Skeletal muscle satellite cell (primary cell): ENCODE data around the gene GHRH.

Source experiments
- H3K27me3 ChIP-seq: 2 replicates; pipeline ENCODE4 v1.7.0; 2013; ENCODE audit warnings: low read length; ENCODE audit not compliant: control insufficient read depth, insufficient read depth
- H3K36me3 ChIP-seq: 2 replicates; pipeline ENCODE4 v1.7.0; 2013; ENCODE audit warnings: mild to moderate bottlenecking, control low read depth, low read length; ENCODE audit not compliant: insufficient read depth
- H3K4me1 ChIP-seq: 2 replicates; pipeline ENCODE4 v1.7.0; 2013; ENCODE audit warnings: low read length; ENCODE audit not compliant: control insufficient read depth, insufficient read depth
- H3K4me2 ChIP-seq: 2 replicates; pipeline ENCODE4 v1.7.0; 2013; ENCODE audit warnings: mild to moderate bottlenecking, low read length
- H3K4me3 ChIP-seq: 2 replicates; pipeline ENCODE4 v1.7.0; 2013; ENCODE audit warnings: low read length
- H3K9ac ChIP-seq: 2 replicates; pipeline ENCODE4 v1.7.0; 2013; ENCODE audit warnings: mild to moderate bottlenecking, low read depth, low read length, moderate library complexity
- H3K9me3 ChIP-seq: replicated peaks from 2 replicates; pipeline ENCODE4 v1.7.0; 2013; ENCODE audit warnings: mild to moderate bottlenecking, control low read depth, low read length

GHRH gene

DNA sequence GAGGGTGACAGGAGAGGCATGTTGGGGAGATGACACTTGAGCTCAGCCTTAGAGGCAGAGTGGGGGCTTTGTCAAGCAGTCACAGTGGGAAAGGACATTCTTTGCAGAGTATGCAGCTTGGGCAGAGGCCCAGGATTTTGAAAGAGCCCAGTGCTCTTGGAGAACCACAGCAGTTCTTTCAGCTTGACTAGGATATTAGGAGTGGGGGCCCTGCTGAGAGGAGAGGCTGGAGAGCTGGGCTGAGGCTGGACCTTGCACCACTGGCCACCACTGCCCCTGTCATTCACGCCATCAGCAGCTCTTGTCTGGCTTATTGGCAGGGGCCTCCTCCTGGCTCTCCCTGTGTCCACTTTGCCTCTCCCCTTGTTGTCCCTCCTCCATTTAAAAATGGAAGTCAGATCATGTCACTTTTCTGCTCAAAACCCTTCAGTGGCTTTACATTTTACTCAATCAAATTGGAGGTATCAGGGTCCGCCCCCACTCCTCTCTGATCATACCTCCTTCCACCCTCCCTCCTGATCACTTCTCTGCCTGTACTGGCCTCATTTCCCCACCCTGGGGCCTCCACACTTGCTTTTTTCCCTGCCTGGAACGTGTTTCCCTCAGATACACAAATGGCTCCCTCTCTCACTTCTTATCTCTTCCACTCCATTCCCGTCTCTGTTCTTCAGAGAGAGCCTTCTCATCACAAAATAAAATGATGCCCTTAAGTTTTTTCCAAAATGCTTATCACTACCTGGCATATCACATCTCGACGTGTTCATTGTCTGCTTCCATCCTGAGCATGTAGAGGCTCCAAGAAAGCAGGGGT, 38.3 kb upstream of the GHRH start:
- Histone ChIP-seq H3K27me3 (no peaks in the 10 kb centered on the region), H3K9me3 (no peaks in the 10 kb centered on the region), H3K4me1 (peaks cover 38% of the 10 kb centered on the region), H3K36me3 (peaks cover 39% of the 10 kb centered on the region), H3K9ac (no peak overlapping the region), H3K4me3 (no peak overlapping the region), H3K4me2 (no peak overlapping the region)

DNA sequence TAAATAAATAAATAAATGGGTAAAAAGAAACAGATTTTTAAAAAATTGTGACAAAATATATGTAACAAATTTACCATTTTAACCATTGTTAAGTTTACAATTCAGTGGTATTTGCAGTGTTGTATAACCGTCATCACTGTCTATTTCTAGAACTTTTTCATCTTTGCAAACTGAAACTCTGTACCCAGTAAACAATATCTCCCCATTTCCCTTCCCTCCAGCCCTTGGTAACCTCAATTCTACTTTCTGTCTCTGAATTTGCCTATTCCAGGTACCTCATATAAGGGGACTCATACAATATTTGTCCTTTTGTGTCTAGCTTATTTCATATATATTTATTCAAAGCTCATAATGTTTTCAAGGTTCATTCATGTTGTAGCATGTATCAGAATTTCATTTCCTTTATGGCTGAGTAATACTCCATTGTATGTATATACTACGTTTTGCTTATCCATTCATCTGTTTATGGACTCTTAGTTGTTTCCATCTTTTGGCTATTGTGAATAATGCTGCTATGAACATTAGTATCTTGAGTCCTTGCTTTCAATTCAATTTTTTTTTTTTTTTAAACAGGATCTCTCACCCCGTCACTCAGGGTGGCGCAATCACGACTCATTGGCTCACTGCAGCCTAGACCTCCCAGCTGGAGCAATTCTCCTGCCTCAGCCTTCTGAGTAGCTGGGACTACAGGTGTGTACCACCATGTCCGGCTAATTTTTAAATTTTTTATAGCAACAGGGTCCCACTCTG, 36.8 kb upstream of the GHRH start:
- Histone ChIP-seq H3K36me3 (peaks cover 32% of the 10 kb centered on the region), H3K9me3 (no peaks in the 10 kb centered on the region), H3K27me3 (no peaks in the 10 kb centered on the region), H3K4me1 (peaks cover 53% of the 10 kb centered on the region), H3K4me3 (no peak overlapping the region), H3K9ac (no peak overlapping the region), H3K4me2 (no peak overlapping the region)

DNA sequence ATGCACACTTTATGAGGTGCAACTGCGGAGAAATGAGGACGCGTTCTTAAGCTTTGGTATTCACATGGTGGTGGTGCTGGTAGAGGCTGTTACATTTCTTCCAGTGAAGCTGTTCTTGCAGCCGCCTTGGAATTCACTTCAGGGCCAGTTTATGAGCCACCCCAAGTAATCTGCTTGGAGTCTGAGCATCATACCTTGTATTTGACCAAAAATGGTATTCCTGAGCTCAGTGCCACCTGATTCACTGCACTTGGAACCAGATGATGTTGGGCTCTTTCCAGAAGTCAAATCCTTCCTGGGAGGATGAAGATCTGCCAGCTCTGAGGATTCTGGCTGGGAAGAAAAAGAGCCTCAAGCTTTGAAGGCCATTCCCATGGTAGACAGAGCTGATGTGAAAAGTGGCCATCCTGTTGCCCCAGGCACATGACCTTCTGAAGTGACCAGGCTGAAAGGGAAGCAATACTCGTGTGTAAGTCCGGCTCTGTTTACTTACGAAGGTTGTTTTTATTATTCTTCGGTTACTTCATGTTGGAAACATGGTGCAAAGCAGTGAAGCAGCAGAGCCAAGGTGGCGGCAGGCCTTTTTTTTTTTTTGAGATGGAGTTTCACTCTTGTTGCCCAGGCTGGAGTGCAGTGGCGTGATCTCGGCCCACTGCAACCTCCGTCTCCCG, 35.6 kb upstream of the GHRH start:
- no peak overlapping the region for H3K9ac ChIP-seq
- H3K9me3 ChIP-seq, result no peaks in the 10 kb centered on the region
- H3K36me3 ChIP-seq, result peaks cover 28% of the 10 kb centered on the region
- H3K4me1 ChIP-seq, result peaks cover 53% of the 10 kb centered on the region
- no peak overlapping the region for H3K4me2 ChIP-seq
- no peaks in the 10 kb centered on the region for H3K27me3 ChIP-seq
- H3K4me3 ChIP-seq, result no peak overlapping the region

DNA sequence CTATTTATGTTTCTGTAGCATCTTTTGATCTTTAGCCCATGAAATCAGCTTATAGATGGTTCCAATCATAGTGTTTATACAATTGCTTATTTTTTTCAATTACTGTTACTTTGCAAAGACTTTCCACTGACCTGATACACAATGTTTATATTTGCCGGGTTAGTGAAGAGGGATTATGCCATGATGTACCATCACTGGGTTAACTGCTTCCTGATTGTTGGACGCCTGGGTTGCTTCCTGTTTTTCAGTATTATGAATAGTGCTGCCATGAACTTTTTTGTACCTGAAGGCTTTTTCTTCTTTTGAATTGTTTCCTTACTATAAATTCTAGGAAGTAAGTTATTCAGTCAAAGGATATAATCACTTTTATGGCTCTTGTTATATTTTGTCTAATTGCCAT, 34.8 kb upstream of the GHRH start:
- no peak overlapping the region for H3K4me3 ChIP-seq
- H3K27me3 ChIP-seq, result no peaks in the 10 kb centered on the region
- H3K9ac ChIP-seq, result no peak overlapping the region
- peaks cover 20% of the 10 kb centered on the region for H3K36me3 ChIP-seq
- no peak overlapping the region for H3K4me2 ChIP-seq
- H3K4me1 ChIP-seq, result peaks cover 53% of the 10 kb centered on the region
- H3K9me3 ChIP-seq, result no peaks in the 10 kb centered on the region

DNA sequence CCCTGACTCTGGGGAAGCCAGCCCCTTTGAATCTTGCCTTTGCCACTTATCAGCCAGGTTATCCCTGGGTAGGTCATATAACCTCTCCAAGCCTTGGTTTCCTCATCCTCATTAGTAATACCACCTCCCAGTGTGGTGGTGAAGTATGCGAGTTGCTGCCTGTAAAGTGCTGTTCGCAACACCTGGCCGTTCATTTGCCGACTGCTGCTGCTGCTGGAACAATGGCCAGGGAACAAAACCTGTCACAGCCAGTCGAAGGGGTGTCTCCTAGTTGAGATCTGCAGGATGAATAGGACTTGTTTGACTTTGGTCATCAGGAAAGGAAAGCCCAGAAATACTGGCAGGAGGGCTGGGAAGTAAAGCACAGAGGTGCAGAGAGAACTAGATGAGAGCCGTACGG, 34.0 kb upstream of the GHRH start:
- no peak overlapping the region for H3K4me3 ChIP-seq
- peak overlapping the region; percentile 15 for H3K9ac ChIP-seq
- H3K4me1 ChIP-seq, result peaks cover 58% of the 10 kb centered on the region
- no peaks in the 10 kb centered on the region for H3K27me3 ChIP-seq
- no peaks in the 10 kb centered on the region for H3K9me3 ChIP-seq
- H3K36me3 ChIP-seq, result peaks cover 14% of the 10 kb centered on the region
- H3K4me2 ChIP-seq, result peak overlapping the region; percentile 47

DNA sequence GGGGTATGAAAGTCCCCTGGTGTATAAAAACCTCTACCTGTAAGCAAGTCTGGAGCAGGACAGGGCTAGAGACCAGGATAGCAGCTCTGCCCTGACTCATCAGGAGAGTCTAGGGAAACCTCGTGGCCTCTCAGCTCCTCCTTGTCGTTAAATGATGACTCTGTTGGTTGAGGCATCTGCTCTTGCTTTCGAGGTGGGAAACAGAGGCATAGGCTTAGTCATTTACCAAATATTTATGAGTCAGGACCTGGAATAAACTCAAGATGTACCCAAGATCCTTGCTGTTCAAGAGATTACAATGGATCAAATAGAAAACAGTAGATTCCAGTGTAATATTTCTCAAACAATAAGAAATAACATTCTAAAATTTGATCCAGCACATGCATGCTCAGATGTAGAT, 33.4 kb upstream of the GHRH start:
- Histone ChIP-seq H3K4me3 (no peak overlapping the region), H3K4me1 (peaks cover 58% of the 10 kb centered on the region), H3K36me3 (peaks cover 10% of the 10 kb centered on the region), H3K4me2 (peak overlapping the region; percentile 58), H3K9ac (peak overlapping the region; percentile 47), H3K27me3 (no peaks in the 10 kb centered on the region), H3K9me3 (no peaks in the 10 kb centered on the region)

DNA sequence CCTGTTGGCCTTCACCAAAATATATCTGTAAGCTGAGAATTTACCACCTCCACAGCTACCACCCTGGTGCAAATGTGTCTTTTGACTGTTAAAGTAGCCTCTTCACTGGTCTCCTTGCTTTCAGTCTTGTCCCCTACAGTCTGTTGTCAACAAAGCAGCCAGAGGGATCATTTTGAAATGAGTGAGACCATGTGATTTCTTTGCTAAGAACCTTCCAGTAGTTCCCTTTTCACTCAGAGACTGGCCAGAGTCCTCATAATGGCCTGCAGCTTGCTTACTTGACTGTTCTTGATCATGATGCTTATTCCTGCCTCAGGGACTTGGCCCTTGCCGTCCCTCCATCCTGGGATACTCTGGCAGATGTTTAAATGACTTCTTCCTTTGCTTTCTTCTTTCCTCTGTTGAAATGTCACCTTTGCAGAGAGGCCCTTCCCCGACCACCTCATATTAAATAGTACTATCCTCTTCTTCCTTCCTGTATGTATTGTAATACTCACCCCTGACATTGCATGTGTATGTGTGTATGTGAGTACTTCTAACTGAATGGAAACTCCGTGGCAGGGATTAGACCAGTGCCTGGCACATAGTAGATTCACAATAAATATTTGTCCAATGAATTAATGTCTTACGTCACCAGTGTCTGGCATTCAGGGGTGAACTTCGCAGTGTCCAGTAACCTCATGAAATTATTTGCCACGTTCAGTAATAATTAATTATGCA, 32.8 kb upstream of the GHRH start:
- Histone ChIP-seq H3K4me2 (peak overlapping the region; percentile 58), H3K27me3 (no peaks in the 10 kb centered on the region), H3K4me3 (peak overlapping the region; percentile 3), H3K9ac (peak overlapping the region; percentile 47), H3K4me1 (peaks cover 53% of the 10 kb centered on the region), H3K36me3 (peaks cover 7% of the 10 kb centered on the region), H3K9me3 (no peaks in the 10 kb centered on the region)

DNA sequence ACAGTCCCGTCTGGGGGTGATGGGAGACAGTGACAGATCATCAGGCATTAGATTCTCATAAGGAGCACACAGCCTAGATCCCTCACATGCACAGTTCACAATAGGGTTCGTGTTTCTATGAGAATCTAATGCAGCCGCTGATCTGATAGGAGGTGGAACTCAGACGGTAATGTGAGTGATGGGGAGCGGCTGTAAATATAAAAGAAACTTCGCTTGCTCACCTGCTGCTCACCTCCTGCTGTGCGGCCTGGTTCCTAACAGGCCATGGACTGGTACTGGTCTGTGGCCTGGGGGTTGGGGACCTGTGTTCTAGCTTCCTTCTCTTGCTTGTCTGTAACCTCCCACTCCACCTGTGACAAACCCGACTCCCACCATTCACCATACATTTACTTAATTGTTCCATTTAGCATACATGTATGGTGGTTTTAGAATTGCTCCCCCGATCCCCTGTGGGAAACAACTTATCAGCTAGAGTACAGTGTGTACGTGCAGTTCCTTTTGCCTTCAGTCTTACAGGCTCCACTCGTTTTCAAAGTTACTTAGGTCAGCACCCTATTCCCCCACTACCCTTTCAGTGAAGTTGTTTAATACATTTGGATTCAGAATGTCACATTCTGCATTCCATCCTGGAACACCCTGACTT, 31.8 kb upstream of the GHRH start:
- Histone ChIP-seq H3K27me3 (no peaks in the 10 kb centered on the region), H3K9ac (no peak overlapping the region), H3K9me3 (no peaks in the 10 kb centered on the region), H3K4me3 (no peak overlapping the region), H3K4me1 (peaks cover 47% of the 10 kb centered on the region), H3K4me2 (no peak overlapping the region), H3K36me3 (peaks cover 4% of the 10 kb centered on the region)

DNA sequence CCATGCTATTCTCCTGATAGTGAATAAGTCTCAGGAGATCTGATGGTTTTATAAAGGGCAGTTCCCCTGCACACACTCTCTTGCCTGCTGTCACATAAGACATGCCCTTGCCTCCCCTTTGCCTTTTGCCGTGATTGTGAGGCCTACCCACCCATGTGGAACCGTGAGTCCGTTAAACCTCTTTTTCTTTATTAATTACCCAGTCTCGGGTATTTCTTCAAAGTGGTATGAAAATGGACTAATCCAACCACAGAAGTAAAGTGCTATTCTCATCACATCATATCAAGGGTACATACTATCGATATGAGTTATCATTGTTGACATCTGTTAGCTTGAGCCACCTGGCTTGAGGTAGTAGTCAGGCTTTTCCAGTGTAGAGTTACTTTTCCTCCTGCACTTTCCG, 30.1 kb upstream of the GHRH start:
- no peak overlapping the region for H3K4me2 ChIP-seq
- peaks cover 4% of the 10 kb centered on the region for H3K36me3 ChIP-seq
- no peaks in the 10 kb centered on the region for H3K27me3 ChIP-seq
- H3K4me1 ChIP-seq, result peaks cover 36% of the 10 kb centered on the region
- H3K9me3 ChIP-seq, result no peaks in the 10 kb centered on the region
- H3K4me3 ChIP-seq, result no peak overlapping the region
- no peak overlapping the region for H3K9ac ChIP-seq

DNA sequence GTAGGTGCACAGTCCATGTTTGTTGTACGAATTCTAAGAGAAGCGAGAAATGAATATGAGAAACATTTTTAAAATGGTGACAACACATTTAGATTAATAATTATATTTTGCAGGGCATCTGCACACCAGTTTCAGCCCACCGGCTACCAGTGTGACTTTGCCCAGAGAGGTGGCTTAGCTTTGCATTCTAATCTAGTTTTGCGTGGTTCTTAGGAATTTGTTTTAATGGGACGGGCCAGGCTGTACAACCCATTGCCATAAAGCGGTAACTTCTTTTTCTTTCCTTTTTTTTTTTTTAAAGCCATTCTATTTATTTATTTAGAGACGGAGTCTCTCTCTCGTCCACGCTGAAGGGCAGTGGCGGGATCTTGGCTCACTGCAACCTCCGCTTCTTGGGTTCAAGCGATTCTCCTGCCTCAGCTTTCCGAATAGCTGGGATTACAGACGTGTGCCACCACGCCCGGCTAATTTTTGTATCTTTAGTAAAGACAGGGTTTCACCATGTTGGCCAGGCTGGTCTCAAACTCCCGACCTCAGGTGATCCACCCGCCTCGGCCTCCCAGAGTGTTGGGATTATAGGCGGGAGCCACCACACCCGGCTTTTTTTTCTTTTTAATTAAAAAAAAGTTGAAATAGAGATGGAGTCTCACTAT, 28.7 kb upstream of the GHRH start:
- H3K27me3 ChIP-seq, result no peaks in the 10 kb centered on the region
- peaks cover 4% of the 10 kb centered on the region for H3K36me3 ChIP-seq
- peaks cover 22% of the 10 kb centered on the region for H3K4me1 ChIP-seq
- H3K4me3 ChIP-seq, result peak overlapping the region; percentile 95
- peak overlapping the region; percentile 94 for H3K4me2 ChIP-seq
- peak overlapping the region; percentile 99 for H3K9ac ChIP-seq
- H3K9me3 ChIP-seq, result no peaks in the 10 kb centered on the region
